ENCODE measurements around the gene POLR2I.

The POLR2I gene

GRCh38 chr19:36082916-36083315 lies 31.8 kb downstream of the POLR2I start:
- no peaks in the 10 kb centered on the region for H3K27me3 ChIP-seq (ENCODE audit: low read depth, low read length)
- H3K9ac ChIP-seq (ENCODE audit: low read length): no peak overlapping the region
- H3K27ac ChIP-seq (ENCODE audit: low read length): no peak overlapping the region
- H3K79me2 ChIP-seq (ENCODE audit: low read length): no peaks in the 10 kb centered on the region
- H3K4me2 ChIP-seq (ENCODE audit: low read length): no peak overlapping the region
- no peaks in the 10 kb centered on the region for H3K4me1 ChIP-seq (ENCODE audit: low read length)
- H3K9me3 ChIP-seq (ENCODE audit: insufficient read depth, low read length): no peaks in the 10 kb centered on the region
- no peak overlapping the region for H3K4me3 ChIP-seq (ENCODE audit: low read length)
- H4K20me1 ChIP-seq (ENCODE audit: insufficient read depth, low read length): no peaks in the 10 kb centered on the region
- TF ChIP-seq EZH2phosphoT487 (IDR thresholded peaks at IDR 0.05; ENCODE audit: low read depth) (no peak), CTCF (IDR thresholded peaks at IDR 0.05; ENCODE audit: low read depth, low read length) (no peak)
- no peak overlapping the region for H2AFZ ChIP-seq (ENCODE audit: low read depth, low read length)
- peaks cover 52% of the 10 kb centered on the region for H3K36me3 ChIP-seq (replicated peaks; ENCODE audit: low read depth, low read length)

GRCh38 chr19:36081894-36082293 lies 32.8 kb downstream of the POLR2I start:
- Histone ChIP-seq H3K27ac (ENCODE audit: low read length) (no peak overlapping the region), H3K36me3 (replicated peaks; ENCODE audit: low read depth, low read length) (peaks cover 49% of the 10 kb centered on the region)
- TF ChIP-seq EZH2phosphoT487 (IDR thresholded peaks at IDR 0.05; ENCODE audit: low read depth) (no peak), CTCF (IDR thresholded peaks at IDR 0.05; ENCODE audit: low read depth, low read length) (no peak)

GRCh38 chr19:36081385-36081784 lies 33.3 kb downstream of the POLR2I start:
- Histone ChIP-seq H3K9ac (ENCODE audit: low read length) (no peak overlapping the region), H3K4me3 (ENCODE audit: low read length) (no peak overlapping the region), H3K79me2 (ENCODE audit: low read length) (no peaks in the 10 kb centered on the region), H3K27ac (ENCODE audit: low read length) (no peak overlapping the region), H3K27me3 (ENCODE audit: low read depth, low read length) (no peaks in the 10 kb centered on the region), H3K36me3 (replicated peaks; ENCODE audit: low read depth, low read length) (peaks cover 44% of the 10 kb centered on the region), H3K4me1 (ENCODE audit: low read length) (no peaks in the 10 kb centered on the region), H4K20me1 (ENCODE audit: insufficient read depth, low read length) (no peaks in the 10 kb centered on the region), H3K9me3 (ENCODE audit: insufficient read depth, low read length) (no peaks in the 10 kb centered on the region), H3K4me2 (ENCODE audit: low read length) (no peak overlapping the region), H2AFZ (ENCODE audit: low read depth, low read length) (no peak overlapping the region)
- no peak for TF ChIP-seq CTCF (IDR thresholded peaks at IDR 0.05; ENCODE audit: low read depth, low read length)
- no peak for TF ChIP-seq EZH2phosphoT487 (IDR thresholded peaks at IDR 0.05; ENCODE audit: low read depth)

More at GRCh38 chr19:36081894-36082293, 32.8 kb downstream of the POLR2I start:
- Histone ChIP-seq H3K79me2 (ENCODE audit: low read length) (no peaks in the 10 kb centered on the region), H3K4me1 (ENCODE audit: low read length) (no peaks in the 10 kb centered on the region), H4K20me1 (ENCODE audit: insufficient read depth, low read length) (no peaks in the 10 kb centered on the region), H3K27me3 (ENCODE audit: low read depth, low read length) (no peaks in the 10 kb centered on the region), H2AFZ (ENCODE audit: low read depth, low read length) (no peak overlapping the region), H3K4me3 (ENCODE audit: low read length) (no peak overlapping the region), H3K9me3 (ENCODE audit: insufficient read depth, low read length) (no peaks in the 10 kb centered on the region), H3K4me2 (ENCODE audit: low read length) (no peak overlapping the region), H3K9ac (ENCODE audit: low read length) (no peak overlapping the region)

GRCh38 chr19:36079389-36079945 lies 35.2 kb downstream of the POLR2I start:
- Histone ChIP-seq H3K4me2 (ENCODE audit: low read length) (no peak overlapping the region), H3K4me3 (ENCODE audit: low read length) (no peak overlapping the region), H3K9ac (ENCODE audit: low read length) (no peak overlapping the region), H3K36me3 (replicated peaks; ENCODE audit: low read depth, low read length) (peaks cover 39% of the 10 kb centered on the region), H3K9me3 (ENCODE audit: insufficient read depth, low read length) (no peaks in the 10 kb centered on the region), H4K20me1 (ENCODE audit: insufficient read depth, low read length) (no peaks in the 10 kb centered on the region), H2AFZ (ENCODE audit: low read depth, low read length) (no peak overlapping the region), H3K79me2 (ENCODE audit: low read length) (no peaks in the 10 kb centered on the region), H3K27me3 (ENCODE audit: low read depth, low read length) (no peaks in the 10 kb centered on the region), H3K4me1 (ENCODE audit: low read length) (no peaks in the 10 kb centered on the region), H3K27ac (ENCODE audit: low read length) (no peak overlapping the region)
- TF ChIP-seq EZH2phosphoT487 (IDR thresholded peaks at IDR 0.05; ENCODE audit: low read depth): no peak
- TF ChIP-seq CTCF (IDR thresholded peaks at IDR 0.05; ENCODE audit: low read depth, low read length): no peak
